HG02610 (cell line): ENCODE data around the gene SLC17A9.

Experiments
- ATAC-seq: cut with Tn5 transposase; IDR thresholded peaks from one replicate; pipeline ENCODE4 v1.9.1; 2021; ENCODE audit warnings: mild to moderate bottlenecking, moderate library complexity; ENCODE audit not compliant: unreplicated experiment

Gene SLC17A9

DNA sequence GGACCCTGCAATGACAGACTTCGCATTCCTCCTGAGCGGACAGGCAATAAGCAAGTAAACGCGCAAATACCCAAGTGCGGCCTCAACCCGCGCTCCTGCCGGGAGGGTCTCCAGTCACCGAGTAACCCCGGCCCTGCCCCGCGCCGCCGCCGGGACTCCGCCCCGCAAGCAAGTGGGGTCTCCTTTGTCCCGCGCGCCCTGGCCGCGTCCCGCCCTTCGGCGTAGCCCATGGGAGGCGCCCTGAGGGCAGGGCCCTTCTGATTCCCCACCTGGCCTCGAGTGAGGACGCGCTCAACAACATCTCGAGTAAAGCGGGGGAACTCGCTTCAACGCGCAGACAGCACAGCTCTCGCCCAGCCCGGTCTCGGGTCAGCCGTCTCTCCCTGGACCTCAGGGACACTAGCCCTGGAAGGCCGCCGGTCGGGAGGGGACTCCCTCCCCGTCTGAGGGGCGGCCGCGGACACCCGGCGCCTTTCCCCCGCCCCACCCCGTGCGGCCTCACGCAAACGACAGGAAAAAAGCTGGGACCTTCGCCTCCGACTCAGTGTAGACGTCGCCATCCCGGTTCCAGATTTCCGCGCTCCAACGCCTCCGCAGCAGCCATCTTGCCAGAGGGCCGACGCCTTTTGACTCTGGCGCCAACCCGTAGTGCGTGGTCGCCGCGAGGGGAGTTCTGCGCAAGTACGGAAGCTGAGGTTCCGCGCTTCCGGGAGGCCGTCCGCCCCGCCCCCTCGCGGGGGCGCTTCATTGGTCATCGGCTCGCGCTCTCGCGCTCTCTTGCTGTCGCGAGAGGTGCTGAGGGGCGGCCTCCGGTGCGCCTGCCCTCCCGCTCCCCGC lies 15.0 kb upstream of the SLC17A9 start:
- ATAC-seq = peak; percentile 81

DNA sequence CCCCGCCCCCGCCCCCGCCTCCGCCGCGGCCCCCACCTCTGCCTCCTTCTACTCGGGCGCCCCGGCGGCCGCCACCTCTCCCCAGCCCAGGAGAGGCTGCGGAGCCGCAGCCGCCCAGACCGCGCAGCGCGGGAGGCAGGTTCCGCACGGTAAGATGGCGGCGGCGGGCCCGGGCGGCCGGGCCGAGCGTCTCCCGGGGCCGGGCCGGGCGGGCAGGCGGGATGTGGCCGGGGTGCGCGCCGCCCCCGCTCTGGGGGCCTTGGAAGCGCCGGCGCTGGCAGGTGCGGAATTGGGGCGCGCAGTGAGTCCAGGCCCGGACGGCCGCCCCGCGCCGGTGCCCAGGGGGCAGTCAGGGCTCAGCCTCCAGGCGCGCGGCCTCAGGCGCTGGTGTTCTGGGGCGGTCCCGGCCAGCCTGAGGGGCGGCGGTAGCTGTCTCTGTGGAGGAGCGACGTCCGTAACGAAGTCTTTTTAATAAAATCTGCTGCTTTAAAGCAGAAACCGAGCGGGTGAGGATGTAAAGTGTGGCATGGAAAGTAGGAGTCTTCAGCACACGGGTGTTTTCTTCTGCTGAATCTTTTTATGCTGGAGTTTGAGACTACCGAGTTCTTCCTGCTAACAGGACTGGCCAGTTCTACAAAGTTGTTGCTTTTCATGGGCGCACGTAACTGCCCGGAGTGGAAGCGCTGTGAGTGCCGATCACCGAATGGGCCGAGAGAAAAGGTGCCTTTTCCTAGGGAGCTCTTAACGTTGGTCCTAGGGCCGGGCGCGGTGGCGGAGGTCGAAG lies 14.2 kb upstream of the SLC17A9 start, which contains the start of gene GID8:
TSS of gene GID8 (plus strand) at position 43 of the 784 bp plus-strand sequence. CDS start 3,356 bp downstream, outside the sequence.
- ATAC-seq = peak; percentile 36

DNA sequence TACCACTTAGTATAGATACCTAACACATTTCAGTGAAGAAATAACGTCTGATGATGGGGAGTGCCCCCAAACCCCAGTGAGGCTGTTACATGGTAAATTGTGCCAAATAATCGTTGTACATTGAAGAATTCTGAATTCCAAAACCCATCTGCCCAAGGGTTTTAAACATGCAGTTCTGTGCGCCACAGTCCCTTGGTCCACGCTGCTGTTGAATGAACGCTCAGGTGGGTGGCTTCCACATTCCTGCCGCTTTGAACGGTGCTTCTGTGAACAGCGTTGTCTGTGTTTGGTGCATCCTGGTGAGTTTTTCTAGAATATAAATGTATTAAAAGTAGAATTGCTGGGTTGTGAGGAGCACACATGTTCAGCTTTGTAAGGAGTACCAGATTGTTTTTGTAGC lies 11.6 kb upstream of the SLC17A9 start:
- no peak for ATAC-seq

DNA sequence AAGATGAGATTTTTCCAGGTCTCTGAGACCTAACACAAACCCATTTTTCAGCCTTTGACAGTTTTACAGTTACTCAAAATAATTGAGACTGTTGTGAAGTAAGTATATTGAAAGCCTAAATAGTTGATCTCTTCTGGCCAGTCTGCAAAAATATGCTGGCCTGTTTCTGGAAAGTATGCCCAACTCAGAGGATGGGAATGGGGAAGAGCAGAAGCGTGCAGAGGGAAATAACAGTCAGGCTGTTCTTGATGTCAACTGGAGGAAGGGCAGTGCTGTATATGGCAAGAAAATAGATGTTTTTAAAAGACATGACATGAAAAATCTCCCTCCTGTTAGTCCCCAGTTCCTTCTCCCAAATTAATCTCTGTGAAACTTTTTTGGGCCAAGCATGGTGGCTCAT lies 10.7 kb upstream of the SLC17A9 start:
- no peak for ATAC-seq

DNA sequence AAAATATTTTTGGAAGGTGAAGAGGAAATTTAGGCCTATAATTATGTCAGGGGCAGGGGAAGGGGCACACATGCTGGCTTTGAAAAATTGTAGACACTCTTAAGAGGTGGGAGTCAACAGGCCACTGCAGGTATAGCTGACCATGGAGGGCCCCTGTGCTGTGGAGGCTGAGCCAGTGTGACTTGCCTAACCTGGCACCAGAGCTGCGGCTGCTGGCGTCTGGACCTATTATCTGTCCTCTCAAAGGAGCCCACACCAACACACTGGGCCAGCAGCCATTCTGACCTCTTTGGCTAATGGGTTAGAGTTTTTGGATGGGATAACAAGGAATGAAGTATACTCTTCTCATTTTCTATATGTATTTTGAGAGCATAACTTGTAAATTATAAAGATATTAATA lies 10.1 kb upstream of the SLC17A9 start:
- no peak for ATAC-seq

DNA sequence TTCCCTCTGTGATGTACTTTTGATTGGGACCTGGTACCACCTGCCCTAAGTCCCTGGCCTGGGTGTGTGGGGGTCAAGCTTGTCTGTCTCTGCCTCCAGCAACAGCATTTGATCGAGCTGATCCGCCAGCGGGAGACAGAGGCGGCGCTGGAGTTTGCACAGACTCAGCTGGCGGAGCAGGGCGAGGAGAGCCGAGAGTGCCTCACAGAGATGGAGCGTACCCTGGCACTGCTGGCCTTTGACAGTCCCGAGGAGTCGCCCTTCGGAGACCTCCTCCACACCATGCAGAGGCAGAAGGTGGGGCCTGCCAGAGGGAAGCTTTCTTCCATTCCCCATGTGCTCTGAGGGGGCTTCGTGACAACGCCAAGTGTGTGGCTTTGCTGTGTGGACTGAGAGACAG lies 9.1 kb upstream of the SLC17A9 start:
- ATAC-seq = no peak

DNA sequence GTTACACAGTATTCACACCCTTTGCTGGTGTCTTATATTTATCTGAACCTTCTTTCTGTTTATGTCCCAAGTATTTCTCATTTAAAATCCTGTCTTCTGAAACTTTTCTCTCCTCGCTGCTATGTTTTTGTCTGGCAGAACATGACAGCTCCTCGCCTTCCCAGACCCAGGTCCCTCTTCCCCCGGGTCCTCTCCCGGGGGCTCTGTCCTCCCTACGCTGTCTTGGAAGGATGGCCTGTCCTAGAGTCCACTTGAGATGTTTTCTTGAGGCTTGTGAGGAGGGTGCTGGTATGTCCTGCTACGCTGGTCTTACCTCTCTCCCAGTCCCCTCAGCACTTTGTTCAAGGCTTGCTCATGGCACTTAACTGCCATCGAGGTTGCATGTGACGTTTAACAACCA lies 8.3 kb upstream of the SLC17A9 start:
- ATAC-seq = no peak

DNA sequence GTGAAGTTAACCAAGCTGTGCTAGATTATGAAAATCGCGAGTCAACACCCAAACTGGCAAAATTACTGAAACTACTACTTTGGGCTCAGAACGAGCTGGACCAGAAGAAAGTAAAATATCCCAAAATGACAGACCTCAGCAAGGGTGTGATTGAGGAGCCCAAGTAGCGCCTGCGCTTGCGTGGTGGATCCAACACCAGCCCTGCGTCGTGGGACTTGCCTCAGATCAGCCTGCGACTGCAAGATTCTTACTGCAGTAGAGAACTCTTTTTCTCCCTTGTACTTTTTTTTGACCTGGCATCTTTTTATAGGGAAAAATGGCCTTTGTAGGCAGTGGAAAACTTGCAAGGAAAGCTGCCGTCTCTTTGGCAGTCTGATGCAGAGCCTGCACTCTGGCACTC lies 7.8 kb upstream of the SLC17A9 start:
- no peak for ATAC-seq

DNA sequence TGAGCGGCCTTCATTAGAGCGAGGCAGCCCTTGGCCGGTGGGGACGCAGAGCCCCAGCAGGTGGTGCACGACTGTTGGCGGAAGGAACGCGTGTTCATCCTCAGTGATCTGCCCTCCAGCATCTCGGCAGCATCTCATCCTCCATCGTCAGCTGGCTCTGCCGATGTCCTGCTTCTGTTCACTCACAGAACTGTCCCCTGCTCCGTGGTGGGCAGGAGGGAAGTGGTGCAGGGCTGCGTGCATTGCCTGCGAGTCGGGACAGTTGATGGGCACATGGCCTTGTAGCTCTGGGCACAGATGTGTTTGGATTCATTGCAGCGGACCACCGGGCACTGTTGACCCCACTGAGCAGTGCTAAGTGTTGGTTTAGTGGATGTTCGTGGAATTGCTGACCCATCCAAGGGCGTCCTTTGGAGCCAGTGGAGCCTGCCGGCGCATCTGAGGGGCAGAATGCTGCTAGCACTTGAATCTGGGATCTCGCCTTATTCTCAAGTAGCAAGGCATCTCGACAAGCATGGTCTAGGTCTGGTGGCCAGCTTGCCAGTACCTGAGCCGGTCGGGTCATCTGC lies 6.7 kb upstream of the SLC17A9 start:
- no peak for ATAC-seq

DNA sequence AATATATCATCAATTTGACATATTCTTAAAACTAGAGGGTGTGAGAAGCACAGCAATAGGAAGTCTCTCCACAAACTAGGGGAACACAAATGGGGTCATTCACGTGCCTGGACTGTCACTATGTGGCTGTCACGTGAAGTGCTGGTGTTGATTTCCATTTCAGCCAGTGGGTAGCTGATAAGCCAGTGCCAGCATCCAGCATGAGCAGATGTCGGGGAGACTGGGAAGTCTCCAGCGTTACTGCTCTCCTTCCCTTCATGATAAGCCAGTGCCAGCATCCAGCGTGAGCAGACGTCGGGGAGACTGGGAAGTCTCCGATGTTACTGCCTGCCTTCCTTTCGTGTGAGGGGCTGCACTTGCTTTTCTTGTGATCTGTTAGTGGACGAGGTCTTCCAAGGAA lies 5.6 kb upstream of the SLC17A9 start:
- no peak for ATAC-seq

DNA sequence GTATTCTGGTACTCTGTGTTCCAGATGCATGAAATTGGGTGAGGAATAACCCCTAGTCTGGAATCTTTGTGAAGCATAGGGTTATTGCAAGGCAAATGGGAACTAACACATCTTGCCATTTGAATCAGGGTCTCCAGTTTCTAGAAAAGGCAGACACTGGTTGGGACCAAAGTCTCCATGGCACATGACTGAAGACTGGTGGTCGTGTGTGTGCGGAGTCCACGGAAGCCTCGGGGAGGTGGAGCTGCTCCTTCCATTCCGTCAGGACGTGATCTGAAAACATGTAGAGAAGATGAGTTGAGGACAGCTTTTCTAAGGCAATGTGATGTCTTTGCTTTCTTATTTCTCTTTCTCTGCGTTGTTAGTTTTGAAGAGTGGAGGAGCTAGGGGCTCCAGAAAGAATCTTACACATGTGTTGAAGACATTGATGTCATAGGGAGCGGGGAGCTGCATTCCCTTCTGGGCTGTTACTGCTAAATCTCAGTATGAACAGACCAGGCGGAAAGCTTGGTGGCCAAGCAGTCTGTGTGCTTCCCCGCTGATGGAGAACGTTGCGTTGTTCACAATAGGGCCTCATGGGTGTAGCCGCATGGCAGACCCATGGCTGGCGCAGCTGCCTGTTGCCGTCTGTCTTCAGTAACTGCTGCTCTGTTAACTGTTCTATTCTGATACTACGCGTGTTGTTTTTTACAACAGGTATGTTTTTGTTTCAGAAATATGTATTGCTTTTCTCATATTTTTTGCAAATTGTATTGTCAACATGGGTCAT lies 4.8 kb upstream of the SLC17A9 start:
- ATAC-seq = no peak

DNA sequence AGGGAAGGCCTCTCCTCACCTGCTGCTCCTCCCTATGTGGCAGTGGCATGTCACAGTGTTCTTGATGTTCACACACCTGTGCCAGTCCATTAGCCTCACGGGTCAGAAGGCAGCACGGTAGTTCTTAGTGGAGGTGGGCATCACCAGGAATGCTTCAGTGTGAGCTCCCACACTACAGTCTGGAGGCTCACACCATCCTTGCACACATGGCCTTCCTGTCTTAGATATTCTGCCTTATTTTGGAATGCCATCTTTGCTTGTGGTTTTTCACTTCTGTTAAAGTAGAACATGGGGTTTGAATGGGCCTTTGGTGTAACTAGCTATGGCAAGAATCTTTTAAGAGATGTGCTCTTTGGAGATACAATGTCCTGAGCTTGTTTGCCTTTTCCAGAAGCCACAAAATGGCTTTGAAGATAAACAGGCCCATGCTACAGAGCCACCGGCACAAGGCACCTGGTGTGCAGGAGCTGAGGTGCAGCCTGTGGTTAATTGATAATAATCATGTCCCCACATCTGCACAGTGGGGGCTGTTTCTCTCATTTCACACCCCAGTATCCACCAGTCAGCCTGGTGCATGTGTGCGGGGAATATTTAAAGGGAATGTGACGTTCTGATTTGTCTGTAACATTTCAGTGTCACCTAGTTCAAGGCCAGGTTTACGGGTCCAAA lies 3.2 kb upstream of the SLC17A9 start:
- no peak for ATAC-seq

DNA sequence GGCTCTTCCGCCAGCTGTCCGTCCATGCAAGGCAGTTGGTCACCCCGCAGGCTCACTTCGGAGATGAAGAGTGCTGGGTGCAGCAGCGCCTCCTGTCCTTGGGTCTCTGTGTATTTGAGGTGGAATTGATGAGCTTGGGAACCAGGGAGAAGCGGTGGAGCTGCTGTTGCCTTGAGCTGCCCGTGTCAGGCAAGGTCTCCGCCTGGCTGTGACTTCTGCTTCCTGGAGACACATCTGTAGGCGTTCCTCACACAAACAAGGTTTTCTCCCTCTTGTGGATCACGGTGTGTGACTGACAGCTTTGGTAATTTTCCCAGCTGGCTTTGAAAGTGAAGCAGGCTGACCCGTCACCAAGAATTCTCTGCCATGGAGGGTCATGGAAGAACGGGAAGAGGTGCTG lies 2.5 kb upstream of the SLC17A9 start:
- ATAC-seq = no peak

DNA sequence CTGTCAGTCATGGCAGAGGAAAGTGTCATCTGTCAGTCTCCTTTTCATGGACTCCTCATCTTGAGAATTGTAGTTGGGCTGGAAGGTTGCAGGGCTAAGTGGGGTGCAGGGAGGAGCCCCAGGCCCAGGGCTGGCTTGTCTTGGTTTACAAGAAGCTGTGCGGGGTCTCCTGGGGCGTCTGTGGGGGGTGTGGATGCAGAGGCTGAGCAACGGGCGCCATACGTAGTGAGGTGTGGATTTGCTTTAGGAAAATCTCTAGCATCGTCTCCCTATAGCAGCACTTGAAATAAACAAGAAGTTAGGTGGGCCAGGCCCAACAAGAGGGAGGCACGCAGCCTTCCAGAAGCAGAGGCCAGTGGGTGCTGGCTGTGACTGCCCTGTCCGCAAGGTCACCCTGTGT lies 1.8 kb upstream of the SLC17A9 start:
- no peak for ATAC-seq

DNA sequence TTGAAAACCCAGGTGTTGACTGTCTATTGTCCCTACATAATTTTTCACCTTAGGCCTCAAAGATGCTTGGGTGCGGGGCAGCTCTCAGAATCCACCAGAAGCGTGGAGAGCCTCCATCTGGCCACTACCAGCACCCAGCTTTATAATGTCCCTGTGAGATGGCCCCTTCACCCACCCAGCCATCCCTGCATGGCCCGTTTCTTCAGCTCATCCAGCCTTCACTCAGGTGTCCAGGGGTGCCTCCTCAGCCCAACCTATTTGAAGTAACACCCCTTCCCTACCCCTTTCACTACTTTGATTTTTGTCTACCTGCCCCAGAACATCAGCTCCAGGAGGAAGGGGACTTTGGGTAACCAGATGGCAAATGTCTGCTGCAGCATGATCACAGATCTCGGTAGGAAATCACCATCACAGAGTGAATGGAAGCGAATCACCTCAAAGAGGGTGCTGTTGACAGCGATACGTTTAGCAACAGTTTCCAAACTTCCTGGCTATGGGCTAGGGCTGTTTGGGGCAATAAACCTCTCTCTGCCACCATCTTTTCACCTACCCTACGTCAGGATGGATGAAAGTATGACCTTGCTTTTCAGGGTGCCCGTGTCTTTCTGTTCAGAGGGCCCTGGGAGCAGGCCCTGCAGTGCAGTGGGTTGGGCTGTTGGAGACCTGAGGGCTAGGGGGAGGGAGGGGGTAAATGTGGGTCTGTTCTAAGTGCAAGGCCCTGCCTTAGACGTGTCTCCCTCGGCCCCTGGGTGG lies 1.2 kb upstream of the SLC17A9 start:
- no peak for ATAC-seq

DNA sequence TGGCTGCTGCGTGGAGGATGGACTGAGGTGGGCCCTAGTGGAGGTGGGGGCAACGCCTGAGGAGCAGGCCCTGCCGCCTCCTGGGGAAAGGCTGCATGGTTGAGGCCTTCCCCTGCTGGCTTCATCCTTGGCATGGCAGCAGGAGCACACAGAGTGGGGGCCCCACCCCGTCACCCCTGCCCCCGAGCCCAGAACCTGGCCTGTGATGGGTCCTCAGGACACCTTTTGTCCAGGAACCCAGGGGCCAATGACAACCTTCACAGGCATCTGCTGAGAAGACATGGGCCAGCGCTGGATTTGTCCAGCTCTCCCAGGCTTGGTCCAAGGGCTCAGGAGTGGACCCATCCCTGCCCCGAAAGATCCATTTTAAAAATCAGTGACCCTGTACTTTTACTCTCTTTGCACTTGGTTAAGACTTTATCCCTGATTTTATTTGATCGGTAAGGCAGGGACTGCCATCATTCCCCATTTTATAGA lies 575 bp upstream of the SLC17A9 start:
- no peak for ATAC-seq

DNA sequence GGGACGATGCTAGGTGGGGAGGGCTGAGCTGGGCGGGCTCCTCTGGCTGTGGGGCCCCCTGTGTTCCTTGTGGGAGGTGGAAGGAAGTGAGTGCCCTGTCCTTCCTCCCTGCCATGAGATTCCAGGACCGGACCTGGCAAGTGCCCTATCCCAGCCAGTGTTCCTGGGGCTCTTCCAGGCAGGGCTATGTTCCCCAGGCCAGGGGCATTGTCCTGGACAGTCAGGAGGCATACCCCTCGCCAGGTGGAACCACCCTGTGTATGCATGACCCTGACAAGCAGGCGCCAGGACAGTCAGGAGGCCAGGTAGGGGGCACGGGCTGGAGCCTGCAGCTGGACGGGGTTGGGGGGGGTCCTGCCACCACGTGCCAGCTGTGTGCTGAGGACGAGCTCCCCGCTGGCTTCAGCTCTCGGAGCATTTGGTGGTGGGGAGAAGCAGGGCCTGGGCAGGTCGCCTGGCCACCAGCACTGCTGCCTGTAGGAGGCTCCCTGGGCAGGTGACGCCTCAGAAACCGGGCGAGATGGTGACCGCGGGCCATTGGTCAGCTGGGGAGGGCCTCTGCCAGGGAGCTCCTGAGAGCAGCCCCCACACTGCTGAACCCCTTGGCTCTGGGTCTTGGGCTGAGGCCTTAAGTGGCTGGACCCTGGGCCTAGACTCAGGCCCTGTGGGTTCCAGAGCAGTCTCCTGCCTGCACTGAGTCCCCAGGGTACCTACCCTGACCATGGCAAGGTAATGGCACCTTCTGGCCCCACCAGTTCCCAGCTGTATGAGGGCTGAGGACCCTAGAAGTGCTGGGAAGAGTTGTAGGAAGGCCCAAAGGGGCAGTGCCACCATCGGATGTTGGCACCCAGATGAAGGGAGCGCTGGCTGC lies 694 bp downstream of the SLC17A9 start:
- no peak for ATAC-seq

DNA sequence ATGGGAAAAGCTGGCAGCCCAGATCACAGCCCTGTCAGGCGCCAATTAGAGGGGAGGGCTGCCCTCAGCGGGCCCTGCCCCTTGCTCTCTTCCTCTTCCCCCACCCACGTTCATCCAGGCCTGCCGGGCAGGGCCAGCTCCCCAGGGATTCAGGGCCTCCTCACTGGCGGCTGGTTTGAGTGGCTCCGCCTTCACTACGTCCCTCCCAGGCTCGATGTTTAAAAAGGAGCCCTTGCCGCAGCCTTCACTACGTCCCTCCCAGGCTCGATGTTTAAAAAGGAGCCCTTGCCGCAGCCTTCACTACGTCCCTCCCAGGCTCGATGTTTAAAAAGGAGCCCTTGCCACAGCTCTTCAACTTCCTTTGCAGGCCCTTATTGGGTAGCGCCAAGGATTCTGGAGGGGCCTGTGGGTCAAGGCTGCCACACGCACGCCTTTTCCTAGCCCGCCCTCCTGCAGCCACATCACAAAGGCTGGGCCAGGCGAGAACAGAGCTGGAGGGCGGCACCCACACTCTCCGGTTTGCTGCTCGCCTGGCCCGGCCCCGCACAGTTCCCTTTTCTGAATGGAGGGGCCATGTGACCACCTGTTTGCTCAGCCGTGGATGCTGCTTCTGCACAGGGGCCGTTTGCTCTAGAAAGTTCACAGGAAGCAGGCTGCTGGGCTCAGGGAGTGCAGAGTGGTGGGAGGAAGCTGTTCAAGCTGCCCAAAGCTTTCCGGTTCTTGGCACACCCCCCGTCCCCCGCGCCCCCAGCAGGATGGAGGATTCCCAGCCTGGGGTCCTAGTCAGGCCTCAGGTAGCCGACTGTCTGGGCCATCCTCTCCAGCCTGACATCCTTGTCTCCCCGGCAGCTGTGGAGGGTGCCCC lies 1.6 kb downstream of the SLC17A9 start:
- ATAC-seq = peak; percentile 73
